Endothelial cell of umbilical vein (primary cell): ENCODE results near the gene EYS. TPM values are rescaled to one million over a fixed set of nuclear protein-coding genes. Genes with fewer than 3 reads are reported as not detected.

ENCODE experiments used
- BruUV-seq: library from RNA; stranded (reverse); fragments of 400-500 nt; replicated peaks from 2 replicates; lab custom pipeline; 2021; lab: Mats Ljungman, UMichigan
- CTCF ChIA-PET: fragments of 300-600, 350-600 bp; sonication (Branson Sonifier 250); formaldehyde crosslinking; loops from one replicate; lab custom pipeline; 2021; ENCODE audit warnings: antibody characterized with exemption, inconsistent platforms; lab: Charles Lee
- POLR2A ChIA-PET: fragments of 300-600, 350-600 bp; sonication (Branson Sonifier 250); formaldehyde crosslinking; loops from one replicate; lab custom pipeline; 2021; ENCODE audit warnings: antibody characterized with exemption, inconsistent platforms; lab: Charles Lee
- DNase-seq: peaks from one replicate; pipeline ENCODE4 v3.0.0-alpha.2; 2011; ENCODE audit warnings: low read depth, low spot score
- FAIRE-seq: peaks from 2 replicates; lab custom pipeline; 2011; peaks lifted over from hg19 to GRCh38; lab: Jason Lieb, UNC
- H2AFZ ChIP-seq: 2 replicates; pipeline ENCODE4 v1.6.0; 2012; ENCODE audit warnings: low read depth, low read length, control low read depth, inconsistent platforms
- H3K27ac ChIP-seq: 2 replicates; pipeline ENCODE4 v1.5.1; 2011; ENCODE audit warnings: low read depth, mild to moderate bottlenecking, control low read depth, low read length, moderate library complexity; ENCODE audit not compliant: insufficient read depth
- H3K27me3 ChIP-seq, 2 experiments: 2 replicates each; pipeline versions ENCODE4 v1.6.0 to v1.6.1; 2011; ENCODE audit warnings: low read length in 2 of 2, mixed read lengths in 1 of 2; ENCODE audit not compliant: control insufficient read depth in 2 of 2, insufficient read depth in 2 of 2
- H3K36me3 ChIP-seq, 2 experiments: 2 replicates in 1 of 2; 3 replicates in 1 of 2; pipeline ENCODE4 v1.5.1; 2011; ENCODE audit warnings: low read length in 2 of 2, mild to moderate bottlenecking in 1 of 2, moderate library complexity in 1 of 2; ENCODE audit not compliant: control insufficient read depth in 2 of 2, insufficient read depth in 2 of 2; ENCODE audit errors: extremely low read depth in 1 of 2
- H3K4me1 ChIP-seq: 3 replicates; pipeline ENCODE4 v1.5.1; 2011; ENCODE audit warnings: mild to moderate bottlenecking, low read length; ENCODE audit not compliant: control insufficient read depth, insufficient read depth; ENCODE audit errors: extremely low read depth
- H3K4me2 ChIP-seq: 2 replicates; pipeline ENCODE4 v1.6.1; 2011; ENCODE audit warnings: low read length, control low read depth, mixed read lengths; ENCODE audit not compliant: insufficient read depth
- H3K4me3 ChIP-seq, 3 experiments: fragments of 200-600 bp in 1 of 3; sonication (generic), shearing (Covaris generic) in 1 of 3; replicated peaks in 1 of 3; 2 replicates each; pipeline ENCODE4 v1.5.1; 2011 to 2016; ENCODE audit warnings: control low read depth in 3 of 3, low read length in 3 of 3, mild to moderate bottlenecking in 2 of 3, inconsistent platforms in 1 of 3, low read depth in 1 of 3, moderate library complexity in 1 of 3; ENCODE audit not compliant: insufficient read depth in 1 of 3
- H3K79me2 ChIP-seq: 2 replicates; pipeline ENCODE4 v1.6.0; 2012; ENCODE audit warnings: low read length, inconsistent platforms; ENCODE audit not compliant: control insufficient read depth, insufficient read depth
- H3K9ac ChIP-seq: replicated peaks from 2 replicates; pipeline ENCODE3; 2011; ENCODE audit warnings: low read length, control low read depth; ENCODE audit not compliant: insufficient read depth; ENCODE audit errors: extremely low read depth
- H3K9me1 ChIP-seq: replicated peaks from 3 replicates; pipeline ENCODE4 v1.6.0; 2011; ENCODE audit warnings: mild to moderate bottlenecking, low read length; ENCODE audit not compliant: control insufficient read depth, insufficient read depth; ENCODE audit errors: extremely low read depth
- H3K9me3 ChIP-seq: replicated peaks from 2 replicates; pipeline ENCODE4 v1.5.1; 2012; ENCODE audit warnings: low read length, inconsistent platforms; ENCODE audit not compliant: control insufficient read depth, insufficient read depth
- H4K20me1 ChIP-seq: replicated peaks from 2 replicates; pipeline ENCODE3; 2011; ENCODE audit warnings: mild to moderate bottlenecking, low read length; ENCODE audit not compliant: control insufficient read depth, insufficient read depth; ENCODE audit errors: extremely low read depth
- CTCF ChIP-seq, 2 donors: IDR thresholded peaks; 1 replicate in 1 of 2; 2 replicates in 1 of 2; pipeline ENCODE4 v1.5.1; 2011; ENCODE audit warnings: low read length in 2 of 2, mild to moderate bottlenecking in 2 of 2, moderate library complexity in 2 of 2, control low read depth in 1 of 2, inconsistent platforms in 1 of 2, low read depth in 1 of 2; ENCODE audit not compliant: insufficient read depth in 1 of 2; ENCODE audit errors: extremely low read depth in 1 of 2
- EZH2 ChIP-seq: IDR thresholded peaks from 2 replicates; pipeline ENCODE4 v1.6.1; 2012; ENCODE audit warnings: borderline replicate concordance, low read depth, mild to moderate bottlenecking, moderate library complexity, low read length, inconsistent platforms; ENCODE audit not compliant: severe bottlenecking
- FOS ChIP-seq: IDR thresholded peaks from 2 replicates; pipeline ENCODE4 v1.6.1; 2011; ENCODE audit warnings: mild to moderate bottlenecking, low read length, moderate library complexity, borderline replicate concordance; ENCODE audit not compliant: insufficient read depth
- GATA2 ChIP-seq: IDR thresholded peaks from 2 replicates; pipeline ENCODE4 v1.7.0; 2011; ENCODE audit warnings: low read depth, mild to moderate bottlenecking, moderate library complexity, mixed read lengths, low read length; ENCODE audit not compliant: insufficient read length, insufficient read depth
- JUN ChIP-seq: IDR thresholded peaks from 2 replicates; pipeline ENCODE4 v1.6.1; 2011; ENCODE audit warnings: borderline replicate concordance, low read depth; ENCODE audit not compliant: insufficient read length, insufficient read depth
- MAX ChIP-seq: IDR thresholded peaks from 2 replicates; pipeline ENCODE4 v1.6.1; 2011; ENCODE audit not compliant: insufficient read depth, insufficient read length
- MYC ChIP-seq: IDR thresholded peaks from one replicate; pipeline ENCODE4 v1.6.1; 2011; ENCODE audit warnings: mild to moderate bottlenecking, low read depth, low read length
- POLR2A ChIP-seq: IDR thresholded peaks from 2 replicates; pipeline ENCODE4 v1.6.1; 2012; ENCODE audit warnings: low read depth, mild to moderate bottlenecking, control low read depth, low read length
- POLR2AphosphoS5 ChIP-seq: IDR thresholded peaks from 2 replicates; pipeline ENCODE4 v1.6.1; 2012; ENCODE audit warnings: low read depth, mild to moderate bottlenecking, control low read depth, low read length, moderate library complexity; ENCODE audit not compliant: insufficient read depth
- dilution Hi-C: fragments of 300-500 bp; cut with MboI; formaldehyde crosslinking; loops from one replicate; pipeline ENCODE4 v1.15.0; 2019; ENCODE audit warnings: low sequenced_read_pairs; ENCODE audit not compliant: extremely low pct_ligation_motif_present
- intact Hi-C: fragments of 100-400 bp; cut with micrococcal nuclease; formaldehyde crosslinking; loops from one replicate; pipeline ENCODE4 v1.10.0; 2022
- polyA plus RNA-seq, 4 experiments: library from polyadenylated mRNA; depleted of rRNA in 3 of 4; stranded (reverse) in 3 of 4; unstranded in 1 of 4; fragments of >200 nt; gene quantifications; 2 replicates each; pipeline versions ENCODE4 v1.2.1 to v1.2.3, GENCODE V29; 2011 to 2012; ENCODE audit warnings: missing spikeins in 1 of 4
- total RNA-seq: library from RNA; stranded (reverse); gene quantifications from 2 replicates; pipeline ENCODE4 v1.2.3, GENCODE V29; 2021

Gene EYS
- total and polyA plus RNA-seq, 2 donors (not counting 3 experiments of a cell fraction or from before 2014, with no cell fraction given) = 0.01 to 0.27 TPM

- TF ChIP-seq JUN (no peak), FOS (no peak), POLR2A (no peak), EZH2 (no peak), CTCF (IDR thresholded peaks at IDR 0.05; ENCODE audit: extremely low read depth in 1 of 2, insufficient read depth in 1 of 2, low read depth in 1 of 2, low read length in 2 of 2) (no peak), POLR2AphosphoS5 (no peak), MYC (no peak), MAX (no peak), GATA2 (no peak)
Observed at GRCh38 chr6:65014006-65014405, 693.0 kb downstream of the EYS start.

More at GRCh38 chr6:65014006-65014405, 693.0 kb downstream of the EYS start:
- no TSS peak for BruUV-seq
- Histone ChIP-seq H3K36me3 (no peaks in the 10 kb centered on the region), H3K79me2 (no peaks in the 10 kb centered on the region), H4K20me1 (no peaks in the 10 kb centered on the region), H3K4me3 (no peak overlapping the region), H3K9me3 (no peaks in the 10 kb centered on the region), H3K4me1 (no peaks in the 10 kb centered on the region), H3K27ac (no peak overlapping the region), H3K9ac (no peak overlapping the region), H3K9me1 (no peaks in the 10 kb centered on the region), H3K4me2 (no peak overlapping the region), H3K27me3 (no peaks in the 10 kb centered on the region), H2AFZ (no peak overlapping the region)
- FAIRE-seq (no peak), DNase-seq (no peak)
- intact Hi-C loops = no loop called here
- POLR2A ChIA-PET = no interaction called here
- CTCF ChIA-PET = no interaction called here
- dilution Hi-C loops = no loop called here
